GM12801 (cell line): ENCODE data around the gene ZSCAN12.

ENCODE experiments used
- CTCF ChIP-seq: IDR thresholded peaks from one replicate; pipeline ENCODE4 v1.5.1; 2011; ENCODE audit warnings: control low read depth; ENCODE audit not compliant: insufficient read length; ENCODE audit errors: extremely low read depth

The ZSCAN12 gene

GRCh38 chr6:28384143-28384533 lies 15.4 kb downstream of the ZSCAN12 start:
- TF ChIP-seq CTCF, result no peak

DNA sequence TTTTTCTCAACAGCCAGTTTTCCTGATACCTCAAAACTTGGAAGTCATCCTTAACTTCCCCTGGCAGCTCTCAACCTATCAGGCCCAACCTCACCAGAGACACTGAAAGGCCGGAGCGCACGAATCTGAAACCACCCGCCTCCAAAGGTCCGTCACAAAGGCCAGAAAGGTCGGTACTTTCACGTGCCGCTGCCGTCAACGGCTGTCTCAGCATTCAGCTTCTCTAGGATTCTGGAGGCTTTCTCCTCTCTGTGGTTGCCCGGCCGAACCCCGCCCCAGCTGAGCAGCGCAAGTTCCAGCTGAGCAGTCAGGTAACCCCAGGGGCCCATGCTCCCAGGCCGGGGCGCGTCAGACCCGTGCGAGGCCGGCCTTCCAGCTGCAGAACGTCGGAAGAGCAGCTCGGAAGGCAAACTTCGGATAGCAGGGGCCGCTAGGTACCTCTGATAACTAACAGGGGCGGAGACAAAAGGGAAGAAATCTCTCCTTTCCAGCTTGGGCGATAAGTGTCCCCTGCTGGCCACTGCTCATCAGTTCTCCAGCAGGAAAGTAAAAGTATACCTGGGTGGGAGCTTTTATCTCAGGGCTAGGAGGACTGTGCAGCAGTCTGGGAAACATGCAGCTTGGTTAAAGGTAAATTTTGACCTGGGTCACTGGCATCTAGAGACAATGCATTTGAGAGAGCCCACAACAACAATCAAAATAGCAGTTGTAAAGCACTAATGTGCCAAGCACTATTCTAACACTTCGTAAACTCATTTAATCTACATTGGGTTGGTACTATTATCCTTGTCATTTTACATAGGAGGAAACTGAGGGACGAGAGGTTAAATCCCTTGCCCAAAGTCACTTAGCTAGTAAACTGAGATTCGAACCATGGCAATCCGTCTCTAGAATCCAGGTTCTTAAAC lies 16.1 kb downstream of the ZSCAN12 start:
- no peak for TF ChIP-seq CTCF

GRCh38 chr6:28380381-28380780 lies 19.2 kb downstream of the ZSCAN12 start:
- no peak for TF ChIP-seq CTCF

DNA sequence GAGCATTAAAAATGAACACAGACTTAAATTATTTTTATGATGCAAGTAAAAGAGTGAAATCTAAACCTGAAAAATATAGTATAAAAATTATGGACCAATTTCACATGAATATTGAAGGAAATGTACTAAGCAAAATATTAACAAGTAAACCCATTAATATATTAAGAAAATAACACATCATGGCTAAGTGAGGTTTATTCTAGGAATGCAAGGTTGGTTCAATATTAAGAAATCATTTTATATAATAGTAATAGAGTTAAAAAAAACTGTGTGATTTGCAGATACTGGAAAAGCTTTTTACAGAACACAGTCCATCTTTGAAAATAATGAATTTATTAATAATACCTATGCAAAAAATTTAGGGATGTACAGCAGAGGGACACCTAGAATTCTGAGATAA lies 20.9 kb downstream of the ZSCAN12 start:
- no peak for TF ChIP-seq CTCF

DNA sequence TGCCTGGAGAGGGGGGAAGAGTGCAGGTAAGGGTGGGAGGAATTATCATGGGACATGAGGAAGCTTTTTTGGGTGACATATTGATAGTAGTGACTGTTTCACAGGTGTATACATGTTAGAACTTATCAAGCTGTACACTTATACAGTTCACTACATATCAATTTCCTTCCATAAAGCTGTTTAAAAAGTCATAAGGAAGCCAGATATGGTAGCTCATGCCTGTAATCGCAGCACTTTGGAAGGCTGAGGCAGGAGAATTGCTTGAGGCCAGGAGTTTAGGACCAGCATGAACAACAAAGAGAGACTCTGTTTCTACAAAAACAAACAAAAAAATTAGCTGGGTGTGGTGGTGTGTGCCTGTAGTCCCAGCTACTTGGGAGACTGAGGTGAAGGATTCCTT lies 21.7 kb downstream of the ZSCAN12 start:
- TF ChIP-seq CTCF, result no peak

GRCh38 chr6:28373925-28374324 lies 25.6 kb downstream of the ZSCAN12 start:
- TF ChIP-seq CTCF, result no peak

DNA sequence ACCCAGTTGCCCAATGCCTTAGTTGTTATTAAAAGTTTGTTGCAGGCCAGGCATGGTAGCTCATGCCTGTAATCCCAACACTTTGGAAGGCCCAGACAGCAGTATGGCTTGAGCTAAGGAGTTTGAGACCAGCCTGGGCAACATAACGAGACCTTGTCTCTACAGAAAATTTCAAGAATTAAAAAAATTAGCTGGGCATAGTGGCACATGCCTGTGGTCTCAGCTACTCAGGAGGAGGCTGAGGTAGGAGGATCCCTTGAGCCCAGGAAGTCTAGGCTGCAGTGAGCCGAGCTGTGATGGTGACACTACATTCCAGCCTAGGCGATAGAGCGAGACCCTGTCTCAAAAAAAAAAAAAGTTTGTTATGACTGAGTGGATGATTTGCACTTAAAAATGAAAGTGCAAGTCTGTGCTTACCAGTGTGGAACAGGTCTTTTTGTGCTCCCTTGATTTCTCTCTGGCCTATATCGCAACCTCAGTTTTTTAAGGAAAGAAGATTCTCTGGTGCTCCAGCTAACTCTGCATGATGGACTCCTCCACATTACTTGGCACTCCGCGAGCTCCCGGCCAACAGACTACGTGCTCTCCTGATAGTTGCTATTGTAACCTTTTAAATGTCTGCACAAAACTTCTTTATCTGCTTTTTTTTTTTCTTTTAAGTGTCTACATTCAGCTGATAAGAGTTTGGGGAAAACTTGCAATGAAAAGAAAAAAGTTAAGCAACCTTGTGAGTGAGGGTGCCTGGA lies 27.7 kb downstream of the ZSCAN12 start:
- TF ChIP-seq CTCF, result no peak
